NCI-H1417 (cell line): ENCODE data around the gene CKMT2.
A peak's percentile ranks its signal among the peaks of the same experiment; 100 is the strongest.
"Not testable (repeated sequence)": the region's sequence is repeated elsewhere in the genome, so short reads cannot be mapped to it uniquely, and the experiment has no call there.

Experiments
- DNase-seq, 3 experiments: peaks; one replicate each; lab custom pipeline; 2025; lab: John Stamatoyannopoulos, UW

CKMT2 gene

DNA sequence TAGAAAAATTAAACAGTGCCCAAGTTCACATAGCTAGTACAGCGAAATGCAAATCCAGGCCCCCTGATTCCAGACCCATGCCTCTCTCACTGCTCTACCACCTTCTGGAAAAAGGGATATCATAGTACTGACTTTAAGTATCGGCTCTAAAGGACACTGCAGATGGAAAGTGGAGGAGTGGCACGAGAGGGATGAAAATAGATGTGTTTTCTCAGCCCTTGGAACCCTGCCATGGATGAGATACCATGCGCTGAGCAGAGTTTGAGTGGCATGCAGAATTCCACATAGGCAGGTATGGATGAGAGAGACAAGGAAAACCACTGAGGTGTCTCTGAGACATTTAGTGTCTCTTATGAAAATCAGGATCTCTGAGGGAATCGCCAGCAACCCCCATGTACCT is 18.8 kb downstream of the CKMT2 start:
- DNase-seq: peak in 1 of 3 experiments; percentile 6

- DNase-seq: no peak
These were observed 19.8 kb downstream of the CKMT2 start for GRCh38 chr5:81252904-81253303.

DNA sequence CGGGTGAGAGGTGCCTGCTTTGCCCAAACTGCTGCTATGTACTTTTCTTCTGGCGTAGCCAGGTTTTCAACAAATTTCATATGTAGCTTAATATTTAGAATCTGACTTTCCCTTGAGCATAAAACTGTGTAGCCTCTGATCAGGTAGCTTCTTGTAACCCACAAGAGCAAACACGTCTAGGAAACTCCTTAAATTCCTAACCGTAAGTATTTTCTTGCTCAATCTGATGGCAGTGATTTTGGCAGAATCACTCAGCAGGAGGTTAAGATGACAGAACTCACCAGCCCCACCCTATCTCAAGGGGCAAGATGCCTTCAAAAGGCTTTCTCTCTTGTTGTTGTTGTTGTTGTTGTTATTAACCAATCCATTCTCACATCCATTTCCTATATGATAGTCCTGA is 20.8 kb downstream of the CKMT2 start:
- no peak for DNase-seq

- DNase-seq: no peak
These were observed 21.9 kb downstream of the CKMT2 start for GRCh38 chr5:81254886-81255559.

DNA sequence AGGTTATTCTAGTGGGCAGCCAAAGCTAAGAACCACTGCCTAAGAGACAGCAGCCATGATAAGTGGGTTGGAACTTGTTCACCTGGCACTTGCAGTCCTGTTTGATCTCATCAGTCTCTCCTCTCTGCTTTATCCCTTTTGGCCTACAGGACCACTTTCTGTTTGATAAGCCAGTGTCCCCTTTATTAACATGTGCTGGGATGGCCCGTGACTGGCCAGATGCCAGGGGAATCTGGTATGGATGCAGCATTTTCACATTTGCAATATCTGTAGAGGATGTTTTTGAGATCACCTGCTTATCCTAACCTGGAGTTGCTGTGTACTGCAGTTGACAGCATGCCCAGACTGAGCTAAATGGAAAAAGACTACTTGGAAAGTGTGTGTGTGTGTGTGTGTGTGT is 23.6 kb downstream of the CKMT2 start:
- no peak for DNase-seq

DNA sequence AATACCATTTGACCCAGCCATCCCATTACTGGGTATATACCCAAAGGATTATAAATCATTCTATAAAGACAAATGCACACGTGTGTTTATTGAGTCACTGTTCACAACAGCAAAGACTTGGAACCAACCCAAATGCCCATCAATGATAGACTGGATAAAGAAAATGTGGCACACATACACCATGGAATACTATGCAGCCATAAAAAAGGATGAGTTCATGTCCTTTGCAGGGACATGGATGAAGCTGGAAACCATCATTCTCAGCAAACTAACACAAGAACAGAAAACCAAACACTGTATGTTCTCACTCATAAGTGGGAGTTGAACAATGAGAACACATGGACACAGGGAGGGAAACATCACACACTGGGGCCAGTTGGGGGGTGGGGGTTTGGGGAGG is 29.7 kb downstream of the CKMT2 start:
- not testable (repeated sequence) for DNase-seq

GRCh38 chr5:81265101-81265500 is 32.0 kb downstream of the CKMT2 start:
- no peak for DNase-seq

DNA sequence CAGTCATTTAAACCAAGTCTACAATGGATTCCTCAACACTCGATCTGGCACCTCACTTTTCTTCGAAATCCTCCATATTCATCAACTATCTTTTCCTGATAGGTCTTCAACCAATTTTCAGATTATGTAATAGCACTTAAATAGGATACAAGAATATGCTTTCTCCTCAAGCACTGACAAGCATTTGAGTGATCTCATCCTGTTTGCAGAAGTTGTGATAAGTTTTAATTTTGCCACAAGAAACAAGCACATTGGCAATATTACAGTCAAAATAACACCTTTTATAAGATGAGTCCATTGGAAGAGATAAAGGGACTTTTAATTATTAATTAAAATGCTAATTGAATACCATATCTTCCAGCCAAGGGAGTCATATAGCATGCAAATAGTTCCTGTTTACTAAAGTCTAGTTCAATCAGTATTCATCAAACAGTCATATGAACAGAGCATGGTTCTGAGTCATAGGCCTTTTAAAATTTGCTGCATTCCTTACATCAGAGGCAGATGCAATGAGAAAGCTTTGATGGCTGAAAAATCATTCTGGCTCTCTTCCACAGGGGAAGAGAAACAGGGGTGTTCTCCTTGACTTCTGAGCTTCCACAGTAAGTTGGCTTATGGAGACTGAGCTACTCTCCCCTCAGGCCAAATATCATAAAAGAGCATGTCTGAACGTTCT is 35.5 kb downstream of the CKMT2 start:
- DNase-seq: no peak

DNA sequence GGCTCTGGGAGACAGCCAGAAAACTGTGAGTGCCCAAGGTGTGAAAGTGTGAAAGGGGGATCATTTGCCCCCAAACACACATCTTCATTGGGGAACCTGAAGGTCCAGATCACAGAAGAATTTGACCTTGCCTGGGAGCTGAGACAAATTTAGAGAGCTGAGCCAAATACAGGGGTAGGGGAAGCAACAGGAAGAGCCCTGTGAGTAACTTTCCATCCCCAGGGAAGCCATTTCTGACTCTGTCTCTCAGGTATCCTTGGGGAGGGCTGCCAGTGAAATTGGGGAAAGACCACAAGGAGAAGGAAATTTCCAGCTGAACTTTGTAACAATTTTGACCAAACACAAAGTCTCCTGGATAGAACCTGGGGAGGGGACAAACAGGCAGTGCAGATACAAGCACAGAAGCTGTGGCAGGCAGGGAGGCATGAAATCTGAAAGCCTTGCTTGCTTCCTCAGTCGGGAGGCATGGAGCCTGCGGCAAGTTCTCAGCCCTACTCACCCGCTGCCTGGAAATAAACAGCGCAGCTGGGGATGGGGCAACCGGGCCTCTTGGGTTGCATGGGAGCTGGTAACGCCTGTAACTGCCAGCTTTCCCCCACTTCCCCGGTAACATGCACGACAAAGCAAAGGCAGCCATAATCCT is 36.8 kb downstream of the CKMT2 start:
- no peak for DNase-seq

- DNase-seq: peak in 2 of 3 experiments; percentile 5 to 10
These were observed 37.4 kb downstream of the CKMT2 start for GRCh38 chr5:81270394-81271027.

- no peak for DNase-seq
These were observed 50.9 kb downstream of the CKMT2 start for GRCh38 chr5:81283976-81284375.

GRCh38 chr5:81286059-81286617 is 53.0 kb downstream of the CKMT2 start:
- DNase-seq: no peak

GRCh38 chr5:81288021-81288433 is 54.9 kb downstream of the CKMT2 start:
- no peak for DNase-seq

DNA sequence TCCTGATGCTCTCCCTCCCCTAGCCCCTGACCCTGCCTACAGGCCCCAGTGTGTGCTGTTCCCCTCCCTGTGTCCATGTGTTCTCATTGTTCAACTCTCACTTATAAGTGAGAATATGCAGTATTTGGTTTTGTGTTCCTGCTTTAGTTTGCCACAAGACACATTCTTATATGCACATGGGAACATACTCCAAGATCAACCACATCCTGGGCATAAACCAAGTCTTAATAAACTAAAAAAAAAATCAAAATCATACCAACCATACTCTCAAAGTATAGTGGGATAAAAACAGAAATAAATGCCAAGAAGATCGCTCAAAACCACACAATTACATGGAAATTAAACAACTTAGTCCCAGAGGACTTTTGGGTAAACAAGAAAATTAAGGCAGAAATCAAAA is 57.0 kb downstream of the CKMT2 start:
- DNase-seq: no peak

GRCh38 chr5:81292130-81292529 is 59.0 kb downstream of the CKMT2 start:
- DNase-seq: no peak

DNA sequence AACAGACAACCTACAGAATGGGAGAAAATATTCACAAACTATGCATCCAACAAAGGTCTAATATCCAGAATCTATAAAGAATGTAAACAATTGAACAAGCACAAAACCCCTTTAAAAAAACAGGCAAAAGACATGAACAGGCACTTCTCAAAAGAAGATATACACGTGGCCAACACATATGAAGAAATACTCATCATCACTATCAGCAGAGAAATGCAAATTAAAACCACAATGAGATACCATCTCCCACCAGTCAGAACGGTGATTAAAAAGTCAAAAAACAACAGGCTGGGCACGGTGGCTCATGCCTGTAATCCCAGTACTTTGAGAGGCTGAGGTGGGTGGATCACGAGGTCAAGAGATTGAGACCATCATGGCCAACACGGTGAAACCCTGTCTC is 60.9 kb downstream of the CKMT2 start:
- not testable (repeated sequence) for DNase-seq

DNA sequence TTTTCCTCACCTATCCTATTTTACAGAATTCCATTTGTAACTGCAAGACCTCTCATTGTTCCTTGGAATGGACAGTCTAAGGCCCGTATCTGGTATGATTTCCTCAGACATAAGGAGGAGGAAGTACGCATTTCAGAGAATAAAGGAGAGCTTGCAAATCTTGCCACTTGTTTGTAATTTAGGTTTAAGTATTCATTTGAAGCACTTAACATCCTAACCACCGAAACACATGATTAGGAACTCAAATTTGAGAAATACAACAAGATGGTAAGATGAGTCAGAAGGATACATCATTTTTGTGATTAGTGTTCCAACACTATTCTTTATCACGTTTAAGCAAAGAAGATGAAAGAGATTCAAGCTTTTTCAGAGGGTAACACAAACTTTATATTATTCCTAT is 64.4 kb downstream of the CKMT2 start:
- no peak for DNase-seq

GRCh38 chr5:81300921-81301270 is 67.8 kb downstream of the CKMT2 start:
- DNase-seq: no peak

- peak; percentile 81 to 93 (median 81) for DNase-seq
These were observed 68.3 kb downstream of the CKMT2 start, which contains the start of gene ZCCHC9 for GRCh38 chr5:81301271-81302015. Gene ZCCHC9, plus strand, starts transcription at chr5:81301587. Its CDS starts 3,171 bp downstream, at chr5:81304758.

- DNase-seq: no peak
These were observed 69.5 kb downstream of the CKMT2 start for GRCh38 chr5:81302596-81302995.

DNA sequence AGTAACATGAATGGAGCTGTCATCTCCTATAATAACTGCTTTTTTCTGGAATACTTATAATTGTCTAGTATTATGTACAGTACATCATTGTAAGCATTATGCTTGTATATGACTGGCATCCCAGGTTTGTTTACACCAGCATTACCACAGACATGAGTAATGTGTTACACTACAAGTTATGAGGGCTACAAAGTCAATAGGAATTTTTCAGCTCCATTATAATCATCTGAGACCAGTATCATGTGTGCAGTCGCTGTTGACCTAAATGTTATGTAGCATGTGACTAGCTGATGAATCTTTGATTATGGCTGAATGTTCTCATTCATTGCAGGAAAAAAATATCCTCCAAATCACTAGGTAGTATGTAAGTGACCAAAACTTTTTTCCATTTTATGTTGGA is 70.4 kb downstream of the CKMT2 start:
- DNase-seq: no peak

DNA sequence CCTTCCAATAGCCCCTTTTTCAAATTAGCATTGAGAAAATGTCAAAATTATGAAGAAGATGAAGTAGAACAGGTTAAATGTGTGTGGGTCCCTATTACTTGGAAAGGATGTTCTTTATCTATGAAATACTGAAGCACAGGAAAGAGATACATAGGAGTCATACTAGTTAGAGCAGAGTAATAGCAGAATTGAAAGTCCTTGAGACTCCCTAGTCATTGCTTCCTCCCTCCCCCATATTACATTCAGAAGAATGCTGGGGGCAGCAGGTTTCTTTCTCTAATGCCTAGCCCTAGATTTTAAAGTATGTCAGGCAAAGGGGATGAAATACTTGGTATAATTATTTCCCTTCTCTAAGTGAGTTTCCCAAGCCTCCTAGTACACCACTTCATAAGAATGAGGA is 72.7 kb downstream of the CKMT2 start:
- DNase-seq: no peak
